Vagina (tissue), 2 donors: ENCODE measurements around the gene MRPL50. TPM values are rescaled to one million over a fixed set of nuclear protein-coding genes. Genes with fewer than 3 reads are reported as not detected.

Experiments used
- DNase-seq, 2 donors: peaks; one replicate each; pipeline ENCODE4 v3.0.0-alpha.2; 2017; ENCODE audit errors: extremely low spot score in 2 of 2
- H3K27ac ChIP-seq: fragments of 200-600 bp; sonication (generic); one replicate; pipeline ENCODE4 v1.5.1; 2019
- H3K27me3 ChIP-seq: fragments of 200-600 bp; sonication (generic); one replicate; pipeline ENCODE4 v1.5.1; 2019
- H3K36me3 ChIP-seq, 2 donors: fragments of 200-600 bp; sonication (generic); one replicate each; pipeline ENCODE4 v1.5.1; 2017 to 2019
- H3K4me1 ChIP-seq: fragments of 200-600 bp; sonication (generic); one replicate; pipeline ENCODE4 v1.5.1; 2019
- H3K4me3 ChIP-seq, 2 donors: fragments of 200-600 bp; sonication (generic); 1 replicate in 1 of 2; 2 replicates in 1 of 2; pipeline ENCODE4 v1.5.1; 2016 to 2019
- H3K9me3 ChIP-seq: fragments of 200-600 bp; sonication (generic); one replicate; pipeline ENCODE4 v1.5.1; 2019
- POLR2A ChIP-seq, 2 donors: fragments of 450-650 bp; IDR thresholded peaks; one replicate each; pipeline ENCODE4 v1.6.1; 2017; ENCODE audit warnings: antibody characterized with exemption in 2 of 2, mild to moderate bottlenecking in 2 of 2, moderate library complexity in 2 of 2
- POLR2AphosphoS5 ChIP-seq, 2 donors: sonication (generic); formaldehyde crosslinking; IDR thresholded peaks; one replicate each; pipeline ENCODE4 v1.9.0; 2017; ENCODE audit warnings: antibody characterized with exemption in 2 of 2, mild to moderate bottlenecking in 2 of 2, low read depth in 1 of 2; ENCODE audit not compliant: insufficient read depth in 1 of 2
- intact Hi-C: fragments of 100-400 bp; cut with DNase I; formaldehyde crosslinking; loops from one replicate; pipeline ENCODE4 v1.15.1; 2023
- total RNA-seq: library from RNA; depleted of rRNA; stranded (reverse); fragments of >200 nt; gene quantifications from one replicate; pipeline ENCODE4 v1.2.3, GENCODE V29; 2016
- TF ChIP-seq, protein P1 (sequence below), 3 experiments: fragments of 450-650 bp in 2 of 3; fragments of 200-600 bp in 1 of 3; sonication (generic) in 1 of 3; IDR thresholded peaks; one replicate each; pipeline ENCODE4 v1.5.1; 2017 to 2019; ENCODE audit warnings: antibody characterized with exemption in 3 of 3, mild to moderate bottlenecking in 2 of 3, moderate library complexity in 2 of 3

MRPL50 gene
- total RNA-seq, 1 donor from 2014 or later = 8.8 TPM

DNA sequence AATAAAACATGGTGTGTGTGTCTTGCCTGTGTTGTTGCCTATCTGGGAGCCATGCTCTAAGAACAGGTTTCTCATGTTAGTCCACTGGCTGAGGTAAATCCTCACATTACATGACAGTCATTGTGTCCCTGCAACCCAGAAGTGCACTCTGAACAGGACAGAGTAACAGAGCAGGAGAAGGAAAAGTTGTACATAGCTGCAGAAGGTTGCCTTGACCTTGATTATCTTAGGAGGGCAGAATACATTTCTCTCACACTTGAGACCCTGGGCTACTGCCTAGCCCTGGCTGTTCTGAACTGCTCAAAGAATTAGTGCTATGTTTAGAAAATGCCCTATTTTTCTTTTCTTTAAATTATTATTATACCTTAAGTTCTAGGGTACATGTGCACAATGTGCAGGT lies 17.2 kb upstream of the MRPL50 start:
- H3K36me3 ChIP-seq = peaks cover 0 to 3% of the 10 kb centered on the region in 2 donors
- intact Hi-C loops = no loop called here
- H3K27ac ChIP-seq = no peak overlapping the region
- H3K4me1 ChIP-seq = no peaks in the 10 kb centered on the region
- H3K4me3 ChIP-seq = no peak overlapping the region
- TF ChIP-seq POLR2AphosphoS5 (IDR thresholded peaks at IDR 0.05; ENCODE audit: insufficient read depth in 1 of 2, low read depth in 1 of 2) = no peak
- no peak for TF ChIP-seq POLR2A (IDR thresholded peaks at IDR 0.05)
- TF ChIP-seq, protein P1, sequence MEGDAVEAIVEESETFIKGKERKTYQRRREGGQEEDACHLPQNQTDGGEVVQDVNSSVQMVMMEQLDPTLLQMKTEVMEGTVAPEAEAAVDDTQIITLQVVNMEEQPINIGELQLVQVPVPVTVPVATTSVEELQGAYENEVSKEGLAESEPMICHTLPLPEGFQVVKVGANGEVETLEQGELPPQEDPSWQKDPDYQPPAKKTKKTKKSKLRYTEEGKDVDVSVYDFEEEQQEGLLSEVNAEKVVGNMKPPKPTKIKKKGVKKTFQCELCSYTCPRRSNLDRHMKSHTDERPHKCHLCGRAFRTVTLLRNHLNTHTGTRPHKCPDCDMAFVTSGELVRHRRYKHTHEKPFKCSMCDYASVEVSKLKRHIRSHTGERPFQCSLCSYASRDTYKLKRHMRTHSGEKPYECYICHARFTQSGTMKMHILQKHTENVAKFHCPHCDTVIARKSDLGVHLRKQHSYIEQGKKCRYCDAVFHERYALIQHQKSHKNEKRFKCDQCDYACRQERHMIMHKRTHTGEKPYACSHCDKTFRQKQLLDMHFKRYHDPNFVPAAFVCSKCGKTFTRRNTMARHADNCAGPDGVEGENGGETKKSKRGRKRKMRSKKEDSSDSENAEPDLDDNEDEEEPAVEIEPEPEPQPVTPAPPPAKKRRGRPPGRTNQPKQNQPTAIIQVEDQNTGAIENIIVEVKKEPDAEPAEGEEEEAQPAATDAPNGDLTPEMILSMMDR (IDR thresholded peaks at IDR 0.05) = no peak
- DNase-seq = no peak
- no peaks in the 10 kb centered on the region for H3K27me3 ChIP-seq
- peaks cover 52% of the 10 kb centered on the region for H3K9me3 ChIP-seq

DNA sequence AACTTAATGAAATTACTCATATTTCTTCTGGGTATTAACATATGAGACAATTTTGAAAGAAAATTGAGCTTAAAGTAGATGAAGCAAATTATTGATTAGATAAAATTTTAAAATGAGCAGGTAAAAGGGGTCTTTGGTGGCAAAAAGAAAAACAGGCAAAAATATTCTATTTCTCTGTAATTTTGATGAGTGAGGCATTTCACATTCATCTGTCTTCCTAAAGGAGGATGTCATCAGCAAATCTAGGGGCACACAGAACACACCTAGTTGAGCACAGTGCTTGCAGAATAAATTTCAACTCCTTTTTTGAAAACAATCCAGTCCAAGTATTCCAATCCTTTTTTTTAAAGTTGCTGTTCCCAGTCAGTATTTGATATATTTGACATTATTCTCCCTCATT lies 16.4 kb upstream of the MRPL50 start:
- DNase-seq = no peak
- TF ChIP-seq POLR2A (IDR thresholded peaks at IDR 0.05) (no peak), POLR2AphosphoS5 (IDR thresholded peaks at IDR 0.05; ENCODE audit: insufficient read depth in 1 of 2, low read depth in 1 of 2) (no peak)
- TF ChIP-seq, protein P1 (IDR thresholded peaks at IDR 0.05) = no peak
- H3K4me1 ChIP-seq = no peaks in the 10 kb centered on the region
- intact Hi-C loops = no loop called here
- peaks cover 0 to 5% of the 10 kb centered on the region in 2 donors for H3K36me3 ChIP-seq
- H3K4me3 ChIP-seq = no peak overlapping the region
- peaks cover 59% of the 10 kb centered on the region for H3K9me3 ChIP-seq
- H3K27ac ChIP-seq = no peak overlapping the region
- no peaks in the 10 kb centered on the region for H3K27me3 ChIP-seq

DNA sequence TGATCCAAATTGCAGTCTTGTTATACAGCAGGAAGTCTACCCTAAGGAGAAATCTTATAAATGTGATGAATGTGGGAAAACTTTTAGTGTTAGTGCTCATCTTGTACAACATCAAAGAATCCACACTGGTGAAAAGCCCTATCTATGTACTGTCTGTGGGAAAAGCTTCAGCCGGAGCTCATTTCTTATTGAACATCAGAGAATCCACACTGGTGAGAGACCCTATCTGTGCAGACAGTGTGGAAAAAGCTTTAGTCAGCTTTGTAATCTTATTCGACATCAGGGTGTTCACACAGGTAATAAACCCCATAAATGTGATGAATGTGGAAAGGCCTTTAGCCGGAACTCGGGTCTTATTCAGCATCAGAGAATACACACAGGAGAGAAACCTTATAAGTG lies 10.7 kb upstream of the MRPL50 start:
- Histone ChIP-seq H3K36me3 (peaks cover 6 to 61% of the 10 kb centered on the region in 2 donors), H3K9me3 (peaks cover 83% of the 10 kb centered on the region)
- DNase-seq = no peak

DNA sequence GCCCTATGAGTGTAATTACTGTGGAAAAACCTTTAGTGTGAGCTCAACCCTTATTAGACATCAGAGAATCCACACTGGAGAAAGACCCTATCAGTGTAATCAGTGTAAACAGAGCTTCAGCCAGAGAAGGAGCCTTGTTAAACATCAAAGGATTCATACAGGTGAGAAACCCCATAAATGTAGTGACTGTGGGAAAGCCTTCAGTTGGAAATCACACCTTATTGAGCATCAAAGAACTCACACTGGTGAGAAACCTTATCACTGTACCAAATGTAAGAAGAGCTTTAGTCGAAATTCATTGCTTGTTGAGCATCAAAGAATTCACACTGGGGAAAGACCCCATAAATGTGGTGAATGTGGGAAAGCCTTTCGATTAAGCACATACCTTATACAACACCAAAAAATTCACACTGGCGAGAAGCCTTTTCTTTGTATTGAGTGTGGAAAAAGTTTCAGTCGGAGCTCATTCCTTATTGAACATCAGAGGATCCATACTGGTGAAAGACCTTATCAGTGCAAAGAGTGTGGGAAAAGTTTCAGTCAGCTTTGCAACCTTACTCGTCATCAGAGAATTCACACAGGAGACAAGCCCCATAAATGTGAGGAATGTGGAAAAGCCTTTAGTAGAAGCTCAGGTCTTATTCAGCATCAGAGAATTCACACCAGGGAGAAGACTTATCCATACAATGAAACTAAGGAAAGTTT lies 10.1 kb upstream of the MRPL50 start:
- intact Hi-C loops = no loop called here
- H3K36me3 ChIP-seq = peaks cover 6 to 66% of the 10 kb centered on the region in 2 donors

More for the DNA sequence above, 10.7 kb upstream of the MRPL50 start:
- Histone ChIP-seq H3K4me3 (no peak overlapping the region), H3K27ac (no peak overlapping the region), H3K27me3 (no peaks in the 10 kb centered on the region), H3K4me1 (no peaks in the 10 kb centered on the region)
- intact Hi-C loops = no loop called here
- TF ChIP-seq, protein P1 (IDR thresholded peaks at IDR 0.05) = no peak
- no peak for TF ChIP-seq POLR2AphosphoS5 (IDR thresholded peaks at IDR 0.05; ENCODE audit: insufficient read depth in 1 of 2, low read depth in 1 of 2)
- TF ChIP-seq POLR2A (IDR thresholded peaks at IDR 0.05) = no peak

More for the DNA sequence above, 10.1 kb upstream of the MRPL50 start:
- Histone ChIP-seq H3K4me3 (no peak overlapping the region), H3K27me3 (no peaks in the 10 kb centered on the region), H3K9me3 (peaks cover 85% of the 10 kb centered on the region), H3K4me1 (no peaks in the 10 kb centered on the region), H3K27ac (no peak overlapping the region)
- TF ChIP-seq POLR2AphosphoS5 (IDR thresholded peaks at IDR 0.05; ENCODE audit: insufficient read depth in 1 of 2, low read depth in 1 of 2) (no peak), POLR2A (IDR thresholded peaks at IDR 0.05) (no peak)
- TF ChIP-seq, protein P1 (IDR thresholded peaks at IDR 0.05) = no peak
- DNase-seq = no peak
